Measurements from ENCODE around the gene CACNG6.

Gene CACNG6

DNA sequence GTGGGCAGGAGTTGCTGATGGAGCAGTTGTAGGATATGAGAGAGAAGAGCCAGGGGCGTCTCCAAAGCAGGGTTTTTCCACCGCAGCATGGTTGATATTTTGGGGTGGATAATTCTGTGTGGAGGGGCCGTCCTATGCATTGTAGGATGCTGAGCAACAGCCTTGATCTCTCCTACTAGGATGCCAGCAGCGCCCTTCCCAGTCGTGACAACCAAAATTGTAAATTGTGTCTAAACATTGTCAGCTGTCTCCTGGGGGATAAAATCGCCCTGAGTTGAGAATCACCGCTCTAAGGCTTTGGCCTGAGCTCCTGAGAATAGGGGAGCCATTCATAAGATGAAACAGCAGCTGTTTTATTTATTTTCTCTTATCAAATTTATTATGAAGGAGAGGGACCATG is 24.5 kb upstream of the CACNG6 start:
- peak in 1 of 51 donors; percentile 30 for DNase-seq

GRCh38 chr19:53969366-53969765 is 22.1 kb upstream of the CACNG6 start:
- DNase-seq: no peak

- no peak for DNase-seq
Measured at GRCh38 chr19:53971673-53972072, 19.8 kb upstream of the CACNG6 start.

GRCh38 chr19:53977429-53977990 is 13.9 kb upstream of the CACNG6 start:
- DNase-seq: peak in 47 of 51 donors; percentile 5 to 86 (median 61)

- peak in 48 of 51 donors; percentile 8 to 91 (median 66) for DNase-seq
Measured at GRCh38 chr19:53977991-53978731, 13.3 kb upstream of the CACNG6 start.

GRCh38 chr19:53978975-53979801 is 12.2 kb upstream of the CACNG6 start:
- no peak for DNase-seq

GRCh38 chr19:53980539-53981375 is 10.7 kb upstream of the CACNG6 start:
- DNase-seq: peak in 6 of 51 donors; percentile 7 to 24 (median 12)

GRCh38 chr19:53981376-53981951 is 10.0 kb upstream of the CACNG6 start:
- DNase-seq: no peak

DNA sequence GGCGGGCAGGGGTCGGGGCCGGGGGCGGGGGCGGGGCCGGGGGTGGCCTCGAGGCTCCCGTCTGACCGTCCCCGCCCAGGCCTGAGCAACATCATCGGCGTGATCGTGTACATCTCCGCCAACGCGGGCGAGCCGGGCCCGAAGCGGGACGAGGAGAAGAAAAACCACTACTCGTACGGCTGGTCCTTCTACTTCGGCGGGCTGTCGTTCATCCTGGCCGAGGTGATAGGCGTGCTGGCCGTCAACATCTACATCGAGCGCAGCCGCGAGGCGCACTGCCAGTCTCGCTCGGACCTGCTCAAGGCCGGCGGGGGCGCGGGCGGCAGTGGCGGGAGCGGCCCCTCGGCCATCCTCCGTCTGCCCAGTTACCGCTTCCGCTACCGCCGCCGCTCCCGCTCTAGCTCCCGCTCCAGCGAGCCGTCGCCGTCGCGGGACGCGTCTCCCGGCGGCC is 9.4 kb upstream of the CACNG6 start:
- DNase-seq: no peak

GRCh38 chr19:53982611-53983010 is 8.8 kb upstream of the CACNG6 start:
- peak in 2 of 51 donors; percentile 14 to 24 for DNase-seq

DNA sequence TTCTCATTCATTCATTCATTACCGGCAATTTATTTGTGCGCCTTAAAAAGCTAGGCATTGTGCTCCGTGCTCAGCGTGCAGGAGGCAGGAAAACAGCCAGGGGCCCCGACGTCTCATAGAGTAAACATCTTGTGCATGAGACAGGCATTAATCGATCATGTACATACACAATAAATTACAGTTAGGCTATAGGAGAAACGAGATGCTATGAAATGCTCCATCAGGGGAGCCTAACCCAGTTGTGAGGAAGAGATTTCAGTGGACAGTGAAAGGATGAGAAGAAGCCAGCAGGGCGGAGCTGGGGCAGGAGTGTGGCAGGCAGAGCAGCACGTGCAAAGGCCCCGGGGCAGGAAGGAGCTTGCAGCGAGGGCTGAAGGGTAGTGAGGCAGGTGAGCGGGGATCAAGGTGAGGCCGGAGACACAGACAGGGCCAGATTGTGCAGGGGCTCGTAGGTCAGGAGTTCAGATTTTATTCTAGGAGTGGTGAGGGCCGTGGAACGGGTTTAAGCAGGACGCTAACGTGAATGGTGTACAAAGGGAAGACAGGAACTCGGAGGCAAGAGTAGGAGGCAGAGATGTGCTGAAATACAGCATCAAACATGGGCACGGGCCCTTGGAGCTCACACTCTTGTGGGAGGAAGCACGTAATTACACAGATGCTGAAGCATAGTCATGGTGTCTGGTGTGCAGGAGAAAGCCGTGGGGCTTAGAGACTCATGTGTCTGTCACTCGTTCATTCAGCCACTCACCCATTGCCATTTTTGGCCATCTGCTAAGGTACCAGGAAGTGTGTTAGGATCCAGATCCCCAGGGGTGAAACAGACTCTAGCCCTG is 7.8 kb upstream of the CACNG6 start:
- peak in 1 of 51 donors; percentile 38 for DNase-seq

GRCh38 chr19:53985863-53986262 is 5.6 kb upstream of the CACNG6 start:
- no peak for DNase-seq

DNA sequence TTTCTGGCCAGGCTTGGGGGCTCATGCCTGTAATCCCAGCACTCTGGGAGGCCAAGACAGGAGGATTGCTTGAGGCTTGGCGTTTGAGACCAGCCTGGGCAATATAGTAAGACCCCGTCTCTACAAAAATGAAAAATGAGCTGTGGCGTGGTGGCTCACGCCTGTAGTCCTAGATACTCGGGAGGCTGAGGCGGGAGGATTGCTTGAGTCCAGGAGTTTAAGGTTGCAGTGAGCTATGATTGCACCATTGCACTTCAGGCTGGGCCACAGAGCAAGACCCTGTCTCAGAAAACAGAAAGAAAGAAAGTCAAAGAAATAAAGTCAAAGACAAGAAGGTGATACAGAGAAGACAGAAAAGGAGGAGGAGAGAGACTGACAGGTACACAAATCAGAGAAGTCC is 2.5 kb upstream of the CACNG6 start:
- no peak for DNase-seq

GRCh38 chr19:53989600-53990533 is 1.6 kb upstream of the CACNG6 start:
- DNase-seq: peak in 12 of 51 donors; percentile 1 to 53 (median 10)

DNA sequence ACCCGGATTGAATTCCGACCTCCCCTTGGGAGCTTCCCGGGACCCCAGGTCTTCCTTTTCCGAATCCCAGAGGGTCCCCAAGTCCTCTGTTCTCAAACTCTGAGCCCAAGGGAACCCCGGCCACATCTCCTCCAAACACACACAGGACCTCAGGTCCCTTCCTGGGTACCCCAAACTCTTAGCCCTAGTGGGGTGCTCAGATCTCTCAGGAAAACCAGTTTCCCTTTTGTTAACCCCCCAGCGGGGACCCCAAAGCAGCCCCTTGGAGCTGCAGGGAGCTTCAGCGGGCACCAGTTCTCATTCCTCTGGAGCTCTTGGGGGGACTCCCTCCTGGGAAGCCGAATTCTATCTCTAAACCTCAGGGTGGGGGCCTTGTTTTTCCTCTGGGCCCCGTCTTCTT is 774 bp downstream of the CACNG6 start:
- no peak for DNase-seq

GRCh38 chr19:53992815-53993214 is 1.4 kb downstream of the CACNG6 start:
- no peak for DNase-seq

GRCh38 chr19:53993448-53993847 is 2.0 kb downstream of the CACNG6 start:
- DNase-seq: no peak

DNA sequence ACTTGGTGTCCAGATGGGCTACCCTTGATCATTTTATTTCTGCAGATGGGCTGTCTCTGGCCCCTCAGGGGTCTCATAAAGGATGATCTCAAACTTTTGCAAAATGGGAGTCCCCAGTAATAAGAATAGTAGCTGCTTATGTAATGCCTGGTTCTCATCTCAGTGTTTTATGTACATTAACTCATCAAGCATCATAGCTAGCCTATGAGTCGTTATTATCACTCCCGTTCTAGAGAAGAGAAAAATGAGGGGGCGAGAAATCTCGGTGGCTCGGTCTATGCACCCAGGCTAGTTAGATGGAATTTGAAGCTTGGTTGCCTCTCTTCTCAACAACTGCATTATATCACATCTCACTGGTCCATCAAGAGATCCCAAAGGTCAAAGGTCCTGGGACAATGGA is 3.4 kb downstream of the CACNG6 start:
- DNase-seq: no peak

DNA sequence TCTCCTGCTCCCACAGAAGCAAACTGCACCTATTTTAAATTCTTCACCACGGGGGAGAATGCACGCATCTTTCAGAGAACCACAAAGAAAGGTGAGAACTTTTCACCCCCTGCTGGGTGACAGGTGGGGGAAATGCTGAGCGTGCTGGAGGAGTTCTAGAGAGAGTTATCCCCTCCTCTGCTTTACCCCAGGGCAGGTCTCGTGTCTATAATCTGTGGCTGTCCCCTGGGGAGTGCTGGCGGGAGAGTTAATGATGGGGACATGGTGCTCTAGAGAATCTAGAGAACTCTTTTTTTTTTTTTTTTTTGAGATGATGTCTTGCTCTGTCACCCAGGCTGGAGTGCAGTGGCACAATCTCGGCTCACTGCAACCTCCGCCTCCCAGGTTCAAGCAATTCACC is 6.8 kb downstream of the CACNG6 start:
- DNase-seq: no peak

All from hypothalamus (tissue), 51 donors.